Trophoblast cell (in vitro differentiated cells and primary cell): Measurements from ENCODE around the gene MPPED1.

ENCODE experiments used
- DNase-seq, 2 donors: peaks; one replicate each; pipeline ENCODE4 v3.0.0-alpha.2; 2016
- H2AFZ ChIP-seq: 2 replicates; pipeline ENCODE4 v1.6.1; 2013; ENCODE audit warnings: low read length, moderate library complexity, mild to moderate bottlenecking; ENCODE audit not compliant: insufficient read depth, poor library complexity
- H2AK5ac ChIP-seq: 2 replicates; pipeline ENCODE4 v1.6.1; 2013; ENCODE audit warnings: mild to moderate bottlenecking, low read length
- H2BK120ac ChIP-seq: 2 replicates; pipeline ENCODE4 v1.6.1; 2013; ENCODE audit warnings: low read length, mild to moderate bottlenecking, moderate library complexity; ENCODE audit not compliant: insufficient read depth, poor library complexity
- H2BK12ac ChIP-seq: 2 replicates; pipeline ENCODE4 v1.6.1; 2013; ENCODE audit warnings: mild to moderate bottlenecking, low read length, moderate library complexity
- H2BK5ac ChIP-seq: 2 replicates; pipeline ENCODE4 v1.6.1; 2013; ENCODE audit warnings: low read length, low read depth, moderate library complexity, mild to moderate bottlenecking; ENCODE audit not compliant: poor library complexity
- H3K14ac ChIP-seq: 2 replicates; pipeline ENCODE4 v1.6.1; 2013; ENCODE audit warnings: mild to moderate bottlenecking, low read length
- H3K18ac ChIP-seq: 2 replicates; pipeline ENCODE4 v1.6.1; 2013; ENCODE audit warnings: mild to moderate bottlenecking, low read length
- H3K23ac ChIP-seq: 2 replicates; pipeline ENCODE4 v1.6.1; 2013; ENCODE audit warnings: low read length
- H3K27ac ChIP-seq: 2 replicates; pipeline ENCODE4 v1.5.1; 2013; ENCODE audit warnings: low read depth, mild to moderate bottlenecking, inconsistent platforms, low read length, moderate library complexity
- H3K27me3 ChIP-seq: 2 replicates; pipeline ENCODE4 v1.6.1; 2013; ENCODE audit warnings: inconsistent platforms, mild to moderate bottlenecking, low read length, moderate library complexity; ENCODE audit not compliant: insufficient read depth
- H3K36me3 ChIP-seq, 2 experiments: 1 replicate in 1 of 2; 2 replicates in 1 of 2; pipeline ENCODE4 v1.6.1; 2013; ENCODE audit warnings: low read length in 2 of 2, mild to moderate bottlenecking in 2 of 2, moderate library complexity in 1 of 2; ENCODE audit not compliant: insufficient read depth in 2 of 2, control insufficient read depth in 1 of 2
- H3K4ac ChIP-seq: 2 replicates; pipeline ENCODE4 v1.6.1; 2013; ENCODE audit warnings: low read depth, mild to moderate bottlenecking, low read length, moderate library complexity
- H3K4me1 ChIP-seq, 2 experiments: 1 replicate in 1 of 2; 2 replicates in 1 of 2; pipeline ENCODE4 v1.6.1; 2013; ENCODE audit warnings: low read length in 2 of 2, mild to moderate bottlenecking in 2 of 2, moderate library complexity in 1 of 2; ENCODE audit not compliant: insufficient read depth in 2 of 2, control insufficient read depth in 1 of 2
- H3K4me2 ChIP-seq: 2 replicates; pipeline ENCODE4 v1.6.1; 2013; ENCODE audit warnings: inconsistent platforms, mild to moderate bottlenecking, low read length, moderate library complexity
- H3K4me3 ChIP-seq: 2 replicates; pipeline ENCODE4 v1.5.1; 2013; ENCODE audit warnings: mild to moderate bottlenecking, low read depth, low read length, inconsistent platforms
- H3K79me1 ChIP-seq: one replicate; pipeline ENCODE4 v1.6.1; 2013; ENCODE audit warnings: low read length
- H3K79me2 ChIP-seq: 2 replicates; pipeline ENCODE4 v1.6.1; 2013; ENCODE audit warnings: low read length, mild to moderate bottlenecking; ENCODE audit not compliant: control insufficient read depth, insufficient read depth, poor library complexity
- H3K9ac ChIP-seq: 2 replicates; pipeline ENCODE4 v1.6.1; 2013; ENCODE audit warnings: mild to moderate bottlenecking, low read length
- H3K9me3 ChIP-seq: 2 replicates; pipeline ENCODE4 v1.6.1; 2013; ENCODE audit warnings: low read depth, mild to moderate bottlenecking, control low read depth, inconsistent platforms, low read length; ENCODE audit not compliant: insufficient read depth
- H4K12ac ChIP-seq: 2 replicates; pipeline ENCODE4 v1.6.1; 2013; ENCODE audit warnings: low read depth, mild to moderate bottlenecking, low read length, moderate library complexity
- H4K8ac ChIP-seq: 2 replicates; pipeline ENCODE4 v1.6.1; 2013; ENCODE audit warnings: low read depth, mild to moderate bottlenecking, low read length, moderate library complexity
- H4K91ac ChIP-seq: one replicate; pipeline ENCODE4 v1.6.1; 2013; ENCODE audit warnings: low read depth, mild to moderate bottlenecking, low read length, moderate library complexity
- WGBS: extraction: QIAGEN DNeasy Blood & Tissue Kit; methylation state at CpG from one replicate; pipeline ENCODE4 v1.1.7; 2013; ENCODE audit warnings: missing lambda C conversion rate; ENCODE audit not compliant: insufficient read length, insufficient coverage; ENCODE audit errors: extremely low coverage; 5-methylcytosine and 5-hydroxymethylcytosine counted together

MPPED1 gene

DNA sequence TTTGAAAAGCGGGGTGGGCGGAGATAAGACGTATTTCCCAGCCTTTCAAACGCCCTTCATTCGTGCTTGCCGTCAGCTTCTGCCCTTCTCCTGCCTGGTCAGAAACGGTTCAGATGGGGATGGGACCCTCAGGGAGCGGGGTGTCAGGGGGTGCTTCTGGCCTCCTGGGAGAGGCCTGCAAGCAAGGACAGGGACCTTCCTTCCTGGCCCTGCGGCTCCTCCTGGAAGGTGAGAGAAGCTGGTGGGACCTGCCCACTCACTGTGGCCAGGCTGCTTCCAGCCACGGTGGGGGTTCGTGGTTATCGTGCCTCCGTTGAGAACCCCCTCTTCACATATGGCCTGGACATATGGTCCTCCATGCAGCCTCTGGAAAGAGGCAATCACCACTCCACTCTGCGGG is 104.6 kb downstream of the MPPED1 start:
- Histone ChIP-seq H4K12ac (no peak overlapping the region), H2BK5ac (no peak overlapping the region), H3K4ac (no peak overlapping the region), H3K4me1 (no peaks in the 10 kb centered on the region), H3K79me2 (no peaks in the 10 kb centered on the region), H3K14ac (no peak overlapping the region), H2AK5ac (no peak overlapping the region), H3K23ac (no peak overlapping the region), H3K27ac (no peak overlapping the region), H2BK120ac (no peak overlapping the region), H3K79me1 (no peaks in the 10 kb centered on the region), H2BK12ac (no peak overlapping the region), H3K9ac (no peak overlapping the region), H3K4me3 (no peak overlapping the region), H2AFZ (no peak overlapping the region), H3K36me3 (no peaks in the 10 kb centered on the region), H3K9me3 (peaks cover 1% of the 10 kb centered on the region), H3K18ac (no peak overlapping the region), H3K4me2 (no peak overlapping the region), H3K27me3 (no peaks in the 10 kb centered on the region), H4K91ac (no peak overlapping the region), H4K8ac (no peak overlapping the region)
- no peak for DNase-seq
- WGBS: no CpG with 5 or more reads among the region's 14 CpGs

DNA sequence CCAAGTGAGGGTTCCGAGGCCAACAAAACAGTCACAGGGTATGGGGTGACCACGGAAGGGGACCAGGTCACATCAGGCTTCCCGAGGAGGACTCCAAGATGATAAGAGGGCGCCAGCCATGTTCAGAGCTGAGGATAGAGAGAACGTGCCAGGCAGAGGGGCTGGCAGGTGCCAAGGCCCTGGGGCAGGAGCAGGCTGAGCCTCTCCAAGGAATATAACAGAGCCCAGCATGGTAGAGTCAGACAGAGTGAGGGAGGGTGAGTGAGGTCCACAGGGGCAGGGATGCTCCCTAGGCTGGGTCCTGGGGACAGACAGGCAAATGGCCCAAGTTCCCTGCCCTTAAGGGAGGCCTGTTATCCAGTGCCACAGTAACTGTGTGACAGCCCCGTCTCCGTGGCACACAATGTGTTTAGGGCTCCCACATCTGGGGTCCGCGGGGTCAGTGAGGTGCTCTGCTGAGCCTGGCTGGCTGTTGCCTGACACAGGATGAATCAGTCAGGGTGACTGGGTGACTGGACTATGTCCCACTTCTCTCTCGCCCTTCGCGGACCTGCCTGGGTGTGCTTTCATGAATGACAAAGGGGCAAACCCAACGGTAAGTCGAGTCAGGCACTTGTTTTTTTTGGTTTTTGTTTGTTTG is 105.3 kb downstream of the MPPED1 start:
- no peak overlapping the region for H3K4ac ChIP-seq
- no peak overlapping the region for H2BK120ac ChIP-seq
- no peak overlapping the region for H3K23ac ChIP-seq
- H3K27me3 ChIP-seq: no peaks in the 10 kb centered on the region
- H3K36me3 ChIP-seq: no peaks in the 10 kb centered on the region
- no peaks in the 10 kb centered on the region for H3K4me1 ChIP-seq
- H3K4me3 ChIP-seq: no peak overlapping the region
- DNase-seq: no peak
- H3K14ac ChIP-seq: no peak overlapping the region
- no peak overlapping the region for H2AK5ac ChIP-seq
- no peak overlapping the region for H2BK12ac ChIP-seq
- H3K27ac ChIP-seq: no peak overlapping the region
- H3K9ac ChIP-seq: no peak overlapping the region
- H2BK5ac ChIP-seq: no peak overlapping the region
- no peak overlapping the region for H4K12ac ChIP-seq
- H3K79me2 ChIP-seq: no peaks in the 10 kb centered on the region
- WGBS: no CpG with 5 or more reads among the region's 14 CpGs
- H3K18ac ChIP-seq: no peak overlapping the region
- H3K79me1 ChIP-seq: no peaks in the 10 kb centered on the region
- no peak overlapping the region for H3K4me2 ChIP-seq
- H4K8ac ChIP-seq: no peak overlapping the region
- no peak overlapping the region for H2AFZ ChIP-seq
- H3K9me3 ChIP-seq: peaks cover under 1% of the 10 kb centered on the region
- no peak overlapping the region for H4K91ac ChIP-seq

- Histone ChIP-seq H2BK5ac (no peak overlapping the region), H3K27me3 (no peaks in the 10 kb centered on the region), H3K79me2 (no peaks in the 10 kb centered on the region), H4K91ac (no peak overlapping the region), H3K14ac (no peak overlapping the region), H2AFZ (no peak overlapping the region), H3K36me3 (no peaks in the 10 kb centered on the region), H3K18ac (no peak overlapping the region), H3K9ac (no peak overlapping the region), H4K12ac (no peak overlapping the region), H3K4me3 (no peak overlapping the region), H3K23ac (no peak overlapping the region), H3K4ac (no peak overlapping the region), H3K9me3 (no peaks in the 10 kb centered on the region), H2AK5ac (no peak overlapping the region), H3K27ac (no peak overlapping the region), H3K4me2 (no peak overlapping the region), H4K8ac (no peak overlapping the region), H2BK12ac (no peak overlapping the region), H2BK120ac (no peak overlapping the region), H3K4me1 (no peaks in the 10 kb centered on the region), H3K79me1 (no peaks in the 10 kb centered on the region)
- DNase-seq: no peak
- no CpG with 5 or more reads among the region's 2 CpGs for WGBS
Measured at GRCh38 chr22:43520632-43521039, 108.8 kb downstream of the MPPED1 start.

DNA sequence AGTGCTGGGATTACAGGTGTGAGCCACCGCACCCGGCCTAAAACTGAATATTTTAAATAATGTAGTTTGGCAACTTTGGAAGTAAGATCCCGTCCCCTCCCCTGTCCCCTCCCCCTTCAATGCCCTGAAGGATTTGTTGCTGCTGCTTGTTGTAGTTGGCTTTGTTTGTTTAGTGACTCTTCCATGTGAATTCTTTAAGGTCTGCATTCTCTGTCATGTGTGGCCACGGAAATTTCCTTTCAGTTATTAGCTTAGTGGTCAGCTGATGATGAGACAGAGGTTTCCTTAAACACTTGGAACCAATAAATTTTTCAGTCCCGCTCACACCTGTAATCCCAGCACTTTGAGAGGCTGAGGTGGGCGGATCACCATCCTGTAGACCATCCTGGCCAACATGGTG is 109.9 kb downstream of the MPPED1 start:
- Histone ChIP-seq H3K27me3 (no peaks in the 10 kb centered on the region), H2BK12ac (no peak overlapping the region), H3K4me3 (no peak overlapping the region), H3K4me1 (no peaks in the 10 kb centered on the region), H2AFZ (no peak overlapping the region), H3K9ac (no peak overlapping the region), H4K12ac (no peak overlapping the region), H4K91ac (no peak overlapping the region), H3K27ac (no peak overlapping the region), H4K8ac (no peak overlapping the region), H3K14ac (no peak overlapping the region), H3K36me3 (no peaks in the 10 kb centered on the region), H3K23ac (no peak overlapping the region), H2BK120ac (no peak overlapping the region), H3K4me2 (no peak overlapping the region), H3K9me3 (no peaks in the 10 kb centered on the region), H2AK5ac (no peak overlapping the region), H3K79me2 (no peaks in the 10 kb centered on the region), H3K18ac (no peak overlapping the region), H3K4ac (no peak overlapping the region), H2BK5ac (no peak overlapping the region), H3K79me1 (no peaks in the 10 kb centered on the region)
- DNase-seq: no peak
- WGBS: no CpG with 5 or more reads among the region's 6 CpGs
